HepG2 (cell line): ENCODE results near the gene CBL. TPM values are rescaled to one million over a fixed set of nuclear protein-coding genes. Genes with fewer than 3 reads are reported as not detected.

Experiments used
- ARHGAP35 ChIP-seq: sonication (generic); formaldehyde crosslinking; IDR thresholded peaks from 2 replicates; pipeline ENCODE4 v1.9.0; 2022; ENCODE audit warnings: mild to moderate bottlenecking, inconsistent platforms, moderate library complexity, missing genetic modification reagents, borderline replicate concordance
- CEBPB ChIP-seq: IDR thresholded peaks from 2 replicates; pipeline ENCODE4 v1.6.1; 2011; ENCODE audit warnings: low read depth, low read length, improper control_type of control experiment, borderline replicate concordance
- EED ChIP-seq: sonication (generic); formaldehyde crosslinking; IDR thresholded peaks from 2 replicates; pipeline ENCODE4 v1.5.0; 2020; ENCODE audit warnings: mild to moderate bottlenecking, missing genetic modification reagents
- FOXA3 ChIP-seq: IDR thresholded peaks from 2 replicates; pipeline ENCODE4 v1.6.1; 2016; ENCODE audit warnings: missing genetic modification reagents, missing compliant biosample characterization
- HNRNPL ChIP-seq: fragments of 200-400 bp; formaldehyde crosslinking; IDR thresholded peaks from 2 replicates; pipeline ENCODE4 v1.6.1; 2017; ENCODE audit warnings: mild to moderate bottlenecking, low read depth, low read length
- NR2F6 ChIP-seq, 2 experiments: IDR thresholded peaks; 2 replicates each; pipeline ENCODE4 v1.6.1; 2016; ENCODE audit warnings: antibody characterized with exemption in 1 of 2, mild to moderate bottlenecking in 1 of 2
- SSRP1 ChIP-seq: IDR thresholded peaks from 2 replicates; pipeline ENCODE4 v1.6.1; 2016; ENCODE audit warnings: control low read depth
- ZFX ChIP-seq: sonication (generic); formaldehyde crosslinking; IDR thresholded peaks from 2 replicates; pipeline ENCODE4 v1.4.0; 2020; ENCODE audit warnings: mild to moderate bottlenecking, low read depth, missing genetic modification reagents, moderate library complexity
- ZNF678 ChIP-seq: sonication (generic); formaldehyde crosslinking; IDR thresholded peaks from 2 replicates; pipeline ENCODE4 v1.4.0; 2020; ENCODE audit warnings: mild to moderate bottlenecking, missing genetic modification reagents
- ZSCAN21 ChIP-seq: sonication (generic); formaldehyde crosslinking; IDR thresholded peaks from 2 replicates; pipeline ENCODE4 v1.8.0; 2022; ENCODE audit warnings: mild to moderate bottlenecking, missing genetic modification reagents, moderate library complexity, borderline replicate concordance
- polyA plus RNA-seq, 8 experiments: library from polyadenylated mRNA; depleted of rRNA in 3 of 8; stranded (reverse) in 7 of 8; unstranded in 1 of 8; fragments of >200 nt; fragmentation: Illumina TruSeq in 4 of 8; extraction: Trizol in 4 of 8; gene quantifications; 2 replicates each; pipeline versions ENCODE4 v1.2.1 to v1.2.3, GENCODE V29; 2011 to 2016; ENCODE audit warnings: low read depth in 4 of 8, missing spikeins in 1 of 8, mixed read lengths in 1 of 8; ENCODE audit not compliant: insufficient read depth in 1 of 8
- total RNA-seq, 5 experiments: library from RNA; depleted of rRNA; stranded (reverse); fragments of >200 nt; fragmentation: Illumina TruSeq; extraction: Trizol; gene quantifications; 2 replicates each; pipeline ENCODE4 v1.2.3, GENCODE V29; 2016; ENCODE audit warnings: low read depth in 1 of 5
- TF ChIP-seq, protein P1 (sequence below): sonication (generic); formaldehyde crosslinking; conservative IDR thresholded peaks from 2 replicates; pipeline ENCODE4 v1.8.0; 2022; ENCODE audit warnings: mild to moderate bottlenecking, moderate library complexity, missing genetic modification reagents
- TF ChIP-seq, protein P2 (sequence below): sonication (generic); formaldehyde crosslinking; IDR thresholded peaks from one replicate; pipeline ENCODE4 v1.5.1; 2020; ENCODE audit warnings: mild to moderate bottlenecking, missing genetic modification reagents; ENCODE audit errors: not compliant biosample characterization
- TF ChIP-seq, protein P3 (sequence below): sonication (generic); formaldehyde crosslinking; IDR thresholded peaks from 2 replicates; pipeline ENCODE4 v1.8.0; 2022; ENCODE audit warnings: missing genetic modification reagents, mild to moderate bottlenecking, inconsistent platforms, borderline replicate concordance
- TF ChIP-seq, protein P4 (sequence below): sonication (generic); formaldehyde crosslinking; IDR thresholded peaks from 2 replicates; pipeline ENCODE4 v1.5.1; 2020; ENCODE audit warnings: mild to moderate bottlenecking, moderate library complexity, missing genetic modification reagents

The CBL gene
- total and polyA plus RNA-seq, 2 of the 13 experiments (the other 11 are each of a cell fraction or from before 2014, with no cell fraction given) = 6.6 to 7.4 TPM

DNA sequence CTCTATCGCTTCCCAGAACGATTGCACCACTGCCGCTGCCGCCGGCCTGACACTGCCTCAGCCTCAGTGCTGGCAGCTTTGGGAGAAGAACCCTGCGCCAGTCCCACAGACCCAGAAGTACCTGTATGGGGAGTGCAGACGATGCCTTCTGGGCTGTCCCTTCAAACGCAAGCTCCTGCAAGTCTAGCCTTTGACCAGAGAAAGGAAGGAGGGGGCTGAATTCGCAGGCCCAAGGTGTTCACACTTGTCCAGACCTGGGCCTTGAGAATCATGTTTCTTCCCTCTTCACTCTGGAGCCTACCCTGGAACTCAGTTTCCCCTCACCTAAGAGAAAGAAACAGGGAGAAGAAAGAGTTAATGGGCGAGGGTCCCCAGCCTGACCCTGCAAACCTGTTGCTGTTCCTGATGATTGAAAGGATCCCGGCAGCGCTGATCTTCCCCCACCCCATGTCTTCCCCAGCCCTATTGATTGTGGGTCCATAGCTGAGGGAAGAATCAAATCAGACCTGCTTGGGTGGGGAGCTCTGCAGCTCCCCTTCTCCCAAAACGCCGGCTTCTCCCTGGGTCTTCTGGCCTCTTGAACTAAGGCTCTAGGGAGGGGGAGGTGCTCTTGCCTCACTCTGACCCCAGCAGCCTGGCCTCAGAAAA is 111.6 kb downstream of the CBL start (continued):
- TF ChIP-seq, protein P1, sequence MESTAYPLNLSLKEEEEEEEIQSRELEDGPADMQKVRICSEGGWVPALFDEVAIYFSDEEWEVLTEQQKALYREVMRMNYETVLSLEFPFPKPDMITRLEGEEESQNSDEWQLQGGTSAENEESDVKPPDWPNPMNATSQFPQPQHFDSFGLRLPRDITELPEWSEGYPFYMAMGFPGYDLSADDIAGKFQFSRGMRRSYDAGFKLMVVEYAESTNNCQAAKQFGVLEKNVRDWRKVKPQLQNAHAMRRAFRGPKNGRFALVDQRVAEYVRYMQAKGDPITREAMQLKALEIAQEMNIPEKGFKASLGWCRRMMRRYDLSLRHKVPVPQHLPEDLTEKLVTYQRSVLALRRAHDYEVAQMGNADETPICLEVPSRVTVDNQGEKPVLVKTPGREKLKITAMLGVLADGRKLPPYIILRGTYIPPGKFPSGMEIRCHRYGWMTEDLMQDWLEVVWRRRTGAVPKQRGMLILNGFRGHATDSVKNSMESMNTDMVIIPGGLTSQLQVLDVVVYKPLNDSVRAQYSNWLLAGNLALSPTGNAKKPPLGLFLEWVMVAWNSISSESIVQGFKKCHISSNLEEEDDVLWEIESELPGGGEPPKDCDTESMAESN = no peak
- TF ChIP-seq CEBPB (peak; percentile 58; the same call in 1 of the 2 replicates), HNRNPL (0 out of 2 replicates have a peak, but pooled peaks have one; percentile 12), ARHGAP35 (no peak), NR2F6 (IDR thresholded peaks at IDR 0.05) (no peak), NR2F6 (CRISPR knock-in tag; IDR thresholded peaks at IDR 0.05) (0 out of 2 replicates have a peak, but pooled peaks have one; percentile 10), FOXA3 (CRISPR knock-in tag) (no peak), EED (CRISPR knock-in tag) (no peak), ZSCAN21 (0 out of 2 replicates have a peak, but pooled peaks have one; percentile 3), SSRP1 (CRISPR knock-in tag) (no peak), ZFX (peak; percentile 46), ZNF678 (CRISPR knock-in tag) (peak; percentile 2; the same call in 1 of the 2 replicates)
- TF ChIP-seq, protein P2, sequence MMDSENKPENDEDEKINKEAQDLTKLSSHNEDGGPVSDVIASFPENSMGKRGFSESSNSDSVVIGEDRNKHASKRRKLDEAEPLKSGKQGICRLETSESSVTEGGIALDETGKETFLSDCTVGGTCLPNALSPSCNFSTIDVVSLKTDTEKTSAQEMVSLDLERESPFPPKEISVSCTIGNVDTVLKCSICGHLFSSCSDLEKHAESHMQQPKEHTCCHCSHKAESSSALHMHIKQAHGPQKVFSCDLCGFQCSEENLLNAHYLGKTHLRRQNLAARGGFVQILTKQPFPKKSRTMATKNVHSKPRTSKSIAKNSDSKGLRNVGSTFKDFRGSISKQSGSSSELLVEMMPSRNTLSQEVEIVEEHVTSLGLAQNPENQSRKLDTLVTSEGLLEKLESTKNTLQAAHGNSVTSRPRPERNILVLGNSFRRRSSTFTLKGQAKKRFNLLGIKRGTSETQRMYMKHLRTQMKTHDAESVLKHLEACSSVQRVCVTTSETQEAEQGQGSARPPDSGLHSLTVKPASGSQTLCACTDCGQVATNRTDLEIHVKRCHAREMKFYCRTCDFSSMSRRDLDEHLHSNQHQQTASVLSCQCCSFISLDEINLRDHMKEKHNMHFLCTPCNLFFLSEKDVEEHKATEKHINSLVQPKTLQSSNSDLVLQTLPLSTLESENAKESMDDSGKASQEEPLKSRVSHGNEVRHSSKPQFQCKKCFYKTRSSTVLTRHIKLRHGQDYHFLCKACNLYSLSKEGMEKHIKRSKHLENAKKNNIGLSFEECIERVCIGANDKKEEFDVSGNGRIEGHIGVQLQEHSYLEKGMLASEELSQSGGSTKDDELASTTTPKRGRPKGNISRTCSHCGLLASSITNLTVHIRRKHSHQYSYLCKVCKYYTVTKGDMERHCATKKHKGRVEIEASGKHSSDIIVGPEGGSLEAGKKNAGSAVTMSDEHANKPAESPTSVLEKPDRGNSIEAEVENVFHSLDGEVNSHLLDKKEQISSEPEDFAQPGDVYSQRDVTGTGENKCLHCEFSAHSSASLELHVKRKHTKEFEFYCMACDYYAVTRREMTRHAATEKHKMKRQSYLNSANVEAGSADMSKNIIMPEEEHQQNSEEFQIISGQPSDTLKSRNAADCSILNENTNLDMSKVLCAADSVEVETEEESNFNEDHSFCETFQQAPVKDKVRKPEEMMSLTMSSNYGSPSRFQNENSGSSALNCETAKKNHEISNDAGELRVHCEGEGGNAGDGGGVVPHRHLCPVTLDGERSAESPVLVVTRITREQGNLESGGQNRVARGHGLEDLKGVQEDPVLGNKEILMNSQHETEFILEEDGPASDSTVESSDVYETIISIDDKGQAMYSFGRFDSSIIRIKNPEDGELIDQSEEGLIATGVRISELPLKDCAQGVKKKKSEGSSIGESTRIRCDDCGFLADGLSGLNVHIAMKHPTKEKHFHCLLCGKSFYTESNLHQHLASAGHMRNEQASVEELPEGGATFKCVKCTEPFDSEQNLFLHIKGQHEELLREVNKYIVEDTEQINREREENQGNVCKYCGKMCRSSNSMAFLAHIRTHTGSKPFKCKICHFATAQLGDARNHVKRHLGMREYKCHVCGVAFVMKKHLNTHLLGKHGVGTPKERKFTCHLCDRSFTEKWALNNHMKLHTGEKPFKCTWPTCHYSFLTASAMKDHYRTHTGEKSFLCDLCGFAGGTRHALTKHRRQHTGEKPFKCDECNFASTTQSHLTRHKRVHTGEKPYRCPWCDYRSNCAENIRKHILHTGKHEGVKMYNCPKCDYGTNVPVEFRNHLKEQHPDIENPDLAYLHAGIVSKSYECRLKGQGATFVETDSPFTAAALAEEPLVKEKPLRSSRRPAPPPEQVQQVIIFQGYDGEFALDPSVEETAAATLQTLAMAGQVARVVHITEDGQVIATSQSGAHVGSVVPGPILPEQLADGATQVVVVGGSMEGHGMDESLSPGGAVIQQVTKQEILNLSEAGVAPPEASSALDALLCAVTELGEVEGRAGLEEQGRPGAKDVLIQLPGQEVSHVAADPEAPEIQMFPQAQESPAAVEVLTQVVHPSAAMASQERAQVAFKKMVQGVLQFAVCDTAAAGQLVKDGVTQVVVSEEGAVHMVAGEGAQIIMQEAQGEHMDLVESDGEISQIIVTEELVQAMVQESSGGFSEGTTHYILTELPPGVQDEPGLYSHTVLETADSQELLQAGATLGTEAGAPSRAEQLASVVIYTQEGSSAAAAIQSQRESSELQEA (CRISPR knock-in tag) = peak; percentile 0
- TF ChIP-seq, protein P3, sequence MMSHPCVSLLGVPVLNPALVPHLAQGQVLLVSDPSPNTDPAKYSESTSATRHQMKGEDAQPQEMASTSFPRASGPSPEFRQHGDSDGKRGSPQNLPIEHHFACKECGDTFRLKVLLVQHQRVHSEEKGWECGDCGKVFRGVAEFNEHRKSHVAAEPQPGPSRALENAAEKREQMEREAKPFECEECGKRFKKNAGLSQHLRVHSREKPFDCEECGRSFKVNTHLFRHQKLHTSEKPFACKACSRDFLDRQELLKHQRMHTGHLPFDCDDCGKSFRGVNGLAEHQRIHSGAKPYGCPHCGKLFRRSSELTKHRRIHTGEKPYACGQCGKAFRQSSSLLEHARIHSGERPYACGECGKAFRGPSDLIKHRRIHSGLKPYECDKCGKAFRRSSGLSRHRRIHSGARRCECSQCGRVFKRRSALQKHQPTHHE (CRISPR knock-in tag) = no peak
- TF ChIP-seq, protein P4, sequence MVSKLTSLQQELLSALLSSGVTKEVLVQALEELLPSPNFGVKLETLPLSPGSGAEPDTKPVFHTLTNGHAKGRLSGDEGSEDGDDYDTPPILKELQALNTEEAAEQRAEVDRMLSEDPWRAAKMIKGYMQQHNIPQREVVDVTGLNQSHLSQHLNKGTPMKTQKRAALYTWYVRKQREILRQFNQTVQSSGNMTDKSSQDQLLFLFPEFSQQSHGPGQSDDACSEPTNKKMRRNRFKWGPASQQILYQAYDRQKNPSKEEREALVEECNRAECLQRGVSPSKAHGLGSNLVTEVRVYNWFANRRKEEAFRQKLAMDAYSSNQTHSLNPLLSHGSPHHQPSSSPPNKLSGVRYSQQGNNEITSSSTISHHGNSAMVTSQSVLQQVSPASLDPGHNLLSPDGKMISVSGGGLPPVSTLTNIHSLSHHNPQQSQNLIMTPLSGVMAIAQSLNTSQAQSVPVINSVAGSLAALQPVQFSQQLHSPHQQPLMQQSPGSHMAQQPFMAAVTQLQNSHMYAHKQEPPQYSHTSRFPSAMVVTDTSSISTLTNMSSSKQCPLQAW = 0 out of 2 replicates have a peak, but pooled peaks have one; percentile 24
